Stimulated activated CD8-positive, alpha-beta memory T cell treated with anti-CD3 and anti-CD28 coated beads, Interleukin-12 subunit alpha, Interleukin-12 subunit beta, amount 100 ng/mL, for 4 hours (primary cell): ENCODE results near the gene NFYB.
"Not testable (repeated sequence)": the region's sequence is repeated elsewhere in the genome, so short reads cannot be mapped to it uniquely, and the experiment has no call there.

Source experiments
- DNase-seq: peaks from one replicate; pipeline ENCODE4 v3.0.0-alpha.2; 2020; ENCODE audit warnings: low read depth

NFYB gene

DNA sequence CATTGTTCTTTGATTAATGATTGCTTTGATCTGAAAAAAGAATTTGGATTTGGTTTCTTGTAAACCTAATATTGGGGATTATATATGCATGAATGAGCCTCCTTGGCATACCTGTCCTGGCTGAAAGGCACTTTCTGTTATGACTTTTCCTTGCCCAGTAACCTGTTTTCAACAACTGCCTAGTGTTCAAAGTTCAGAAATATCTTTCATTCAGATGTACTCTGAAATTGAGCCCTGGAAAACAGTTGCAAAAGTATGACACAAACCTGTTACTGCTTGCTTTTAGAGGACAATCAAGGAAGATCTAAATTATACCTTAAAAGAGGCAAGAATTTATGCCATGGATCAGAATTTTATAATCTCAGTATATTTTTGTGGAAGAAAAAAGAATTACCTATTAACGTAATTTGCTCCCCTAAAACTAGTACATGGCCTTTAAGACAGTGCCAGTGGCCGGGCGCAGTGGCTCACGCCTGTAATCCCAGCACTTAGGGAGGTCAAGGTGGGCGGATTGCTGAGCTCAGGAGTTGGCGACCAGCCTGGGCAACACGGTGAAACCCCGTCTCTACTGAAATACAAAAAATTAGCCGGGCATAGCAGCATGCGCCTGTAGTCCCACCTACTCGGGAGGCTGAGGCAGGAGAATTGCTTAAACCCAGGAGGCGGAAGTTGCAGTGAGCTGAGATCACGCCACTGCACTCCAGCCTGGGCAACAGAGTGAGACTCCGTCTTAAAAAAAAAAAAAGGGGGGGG, 23.0 kb downstream of the NFYB start:
- not testable (repeated sequence) for DNase-seq

DNA sequence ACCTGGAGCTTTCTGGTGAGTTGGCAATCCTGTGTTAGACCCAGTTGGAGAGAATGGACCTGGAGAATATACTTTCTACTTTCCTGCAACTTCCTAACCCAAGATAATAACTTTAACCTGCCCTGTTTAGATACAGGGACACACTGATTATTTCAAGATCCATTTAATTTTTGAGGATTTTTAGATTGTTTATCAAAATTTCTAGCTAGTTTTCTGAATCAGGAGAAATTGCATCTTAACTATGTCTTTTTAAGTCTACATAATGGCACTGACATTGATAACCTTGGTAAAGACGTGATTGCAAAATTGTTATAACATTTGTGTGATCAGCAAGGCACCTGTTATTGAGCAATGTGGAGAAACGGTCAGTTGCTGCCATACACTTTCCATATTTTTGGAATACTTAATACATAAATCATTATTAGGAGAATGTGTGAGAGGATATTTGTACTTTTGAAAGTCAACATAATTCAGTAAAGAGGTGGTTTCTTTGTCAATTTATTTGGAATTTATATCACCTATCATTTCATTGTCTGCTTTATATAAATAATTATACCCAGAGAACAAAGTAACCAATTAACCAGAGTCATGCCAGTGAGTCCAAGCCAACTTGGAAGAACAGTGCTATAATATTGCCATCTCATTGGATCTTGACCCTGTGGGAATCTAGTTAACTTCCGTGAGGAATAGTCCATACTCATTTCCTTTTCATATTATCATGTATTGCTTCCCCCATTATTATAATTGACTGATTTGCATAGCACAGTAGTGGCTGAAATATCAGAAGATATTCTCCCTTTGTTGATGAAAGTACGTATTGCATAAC, 28.4 kb downstream of the NFYB start:
- no peak for DNase-seq

DNA sequence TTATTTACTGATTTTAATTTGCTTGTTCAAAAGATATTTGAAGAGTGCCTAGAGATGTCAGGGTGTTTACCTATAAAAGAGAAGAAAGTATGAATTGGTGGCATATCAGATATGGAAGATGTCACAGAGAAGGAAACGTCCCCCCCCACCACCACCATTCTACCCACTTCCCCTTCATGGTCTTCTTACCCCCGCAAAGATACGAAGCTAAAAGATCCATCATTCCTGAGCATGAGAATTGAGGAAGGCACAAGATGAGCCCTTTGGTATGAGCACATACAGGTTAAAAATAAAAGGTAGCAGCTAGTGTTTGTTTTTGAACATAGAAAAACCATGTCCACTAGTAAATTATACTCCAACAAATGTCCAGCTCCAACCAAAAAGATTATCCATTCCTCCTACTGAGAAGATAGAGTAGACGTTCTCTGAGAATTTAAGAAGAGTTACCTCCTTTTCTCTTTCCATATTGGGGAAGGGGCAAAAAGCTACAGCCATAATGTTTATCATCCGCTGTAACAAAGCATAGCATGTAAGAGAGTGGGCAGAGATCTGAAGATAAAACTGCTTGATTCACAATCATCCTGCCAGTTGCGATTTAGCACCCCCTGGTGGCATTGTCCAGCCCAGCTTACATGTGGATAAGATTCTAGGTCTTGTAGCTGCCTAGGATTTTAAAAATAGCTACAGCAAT, 29.1 kb downstream of the NFYB start:
- DNase-seq = peak; percentile 64

DNA sequence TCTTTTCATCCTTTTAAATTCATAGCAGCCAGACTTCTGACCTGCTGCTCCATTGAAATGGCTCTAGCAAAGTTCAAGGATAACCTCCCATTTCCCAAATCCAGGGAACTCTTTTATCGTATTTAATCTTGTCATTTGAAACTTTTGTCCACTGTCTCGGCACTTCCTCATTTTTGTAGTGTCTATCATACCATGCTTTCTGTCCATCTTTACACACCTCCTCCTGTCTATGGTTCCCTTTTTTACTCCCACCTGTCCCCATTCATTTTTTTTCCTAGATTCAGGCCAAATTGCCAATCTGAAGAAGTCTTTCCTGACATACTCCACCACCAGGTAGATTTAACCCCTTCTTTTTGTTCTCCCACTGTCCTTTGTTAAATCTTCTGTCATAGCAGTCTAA, 31.0 kb downstream of the NFYB start:
- no peak for DNase-seq

DNA sequence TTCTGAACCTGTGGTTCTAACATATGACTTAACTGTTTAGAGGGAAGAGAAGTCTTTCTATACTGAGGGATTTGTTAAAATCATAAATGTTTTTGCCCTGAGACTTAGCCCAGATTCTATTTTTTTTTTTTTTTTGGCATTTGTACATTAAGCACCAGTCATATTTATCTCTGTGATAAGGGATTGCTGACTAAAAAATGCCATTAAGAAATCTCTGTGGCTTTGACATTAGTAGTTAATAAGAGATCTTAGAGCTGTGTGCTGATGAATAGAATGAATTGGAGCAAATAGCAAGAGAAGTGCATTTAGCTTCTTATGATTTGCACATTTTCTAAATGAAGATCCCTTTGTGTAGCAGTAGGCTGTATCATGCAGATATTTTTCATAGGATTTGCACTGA, 32.5 kb downstream of the NFYB start:
- DNase-seq = no peak

DNA sequence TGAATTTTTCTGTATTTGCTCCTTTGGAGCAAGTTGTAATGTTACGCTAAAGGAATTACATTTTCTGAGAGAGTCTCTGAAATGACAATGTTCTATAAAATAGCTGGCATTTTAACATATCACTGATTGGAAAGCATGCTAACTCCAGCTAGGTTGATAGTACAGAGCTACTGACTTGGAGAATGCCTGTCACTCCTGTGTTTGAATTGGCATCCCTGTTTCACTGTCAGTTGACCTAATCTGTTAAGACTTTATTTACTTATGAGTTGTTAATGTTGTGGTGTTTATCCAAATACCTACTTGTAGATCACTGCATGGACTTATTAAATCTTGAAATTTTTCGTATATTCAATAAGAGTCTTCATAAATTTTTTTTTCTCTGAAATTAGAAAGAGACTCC, 40.1 kb downstream of the NFYB start:
- no peak for DNase-seq

DNA sequence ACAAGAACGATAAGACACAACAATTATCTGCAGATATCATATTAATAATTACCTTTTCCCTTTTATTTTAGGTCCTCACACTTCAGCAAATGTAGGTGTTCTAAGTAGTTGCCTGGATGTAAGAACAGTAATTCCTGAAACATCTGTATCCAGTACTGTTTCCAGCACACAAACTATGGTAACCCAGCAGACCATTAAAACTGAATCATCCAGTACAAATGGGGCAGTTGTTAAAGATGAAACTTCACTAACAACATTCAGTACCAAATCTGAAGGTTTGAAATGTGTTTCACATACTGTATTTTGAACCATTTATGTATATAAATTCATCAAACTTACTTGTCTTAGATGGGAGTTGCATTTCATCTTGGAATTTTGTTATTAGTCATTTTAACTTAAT, 42.7 kb downstream of the NFYB start:
- no peak for DNase-seq

DNA sequence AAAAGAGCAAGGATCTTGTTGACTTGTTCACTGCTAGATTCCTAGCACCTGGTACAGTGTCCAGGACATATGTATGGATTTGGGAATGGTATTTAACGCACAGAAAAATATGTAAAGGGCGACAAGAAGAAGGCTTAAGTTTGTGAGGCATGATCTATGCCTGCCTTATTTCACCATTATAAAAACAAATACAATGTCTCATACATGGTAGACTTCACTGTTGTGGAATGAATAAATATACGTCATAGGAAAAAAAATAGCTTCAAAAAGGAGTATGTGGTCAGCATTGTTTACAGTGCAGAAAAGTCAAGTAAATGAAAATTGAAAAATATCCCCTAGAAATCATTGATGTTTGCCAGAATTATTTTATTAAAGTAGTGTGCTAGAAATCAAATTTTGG, 43.7 kb downstream of the NFYB start:
- no peak for DNase-seq

DNA sequence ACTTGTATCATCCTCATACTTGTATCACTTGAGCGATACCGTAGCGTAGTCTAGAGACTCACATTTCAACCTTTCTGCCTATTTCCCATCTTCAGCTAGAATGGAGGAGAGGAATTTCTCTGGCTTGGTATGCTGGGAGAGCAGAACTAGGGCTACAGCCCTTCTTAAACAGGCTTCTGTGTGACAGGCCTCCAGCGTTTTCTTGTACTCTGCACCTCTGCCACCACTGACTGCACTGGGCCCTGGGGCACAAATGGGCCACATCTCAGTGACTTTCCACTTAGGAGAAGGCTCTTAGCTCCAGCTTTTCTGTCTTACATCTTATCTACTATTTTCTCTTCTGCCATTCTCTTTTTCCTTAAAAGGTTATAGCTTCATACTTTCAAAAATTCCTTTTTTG, 46.9 kb downstream of the NFYB start:
- DNase-seq = no peak

DNA sequence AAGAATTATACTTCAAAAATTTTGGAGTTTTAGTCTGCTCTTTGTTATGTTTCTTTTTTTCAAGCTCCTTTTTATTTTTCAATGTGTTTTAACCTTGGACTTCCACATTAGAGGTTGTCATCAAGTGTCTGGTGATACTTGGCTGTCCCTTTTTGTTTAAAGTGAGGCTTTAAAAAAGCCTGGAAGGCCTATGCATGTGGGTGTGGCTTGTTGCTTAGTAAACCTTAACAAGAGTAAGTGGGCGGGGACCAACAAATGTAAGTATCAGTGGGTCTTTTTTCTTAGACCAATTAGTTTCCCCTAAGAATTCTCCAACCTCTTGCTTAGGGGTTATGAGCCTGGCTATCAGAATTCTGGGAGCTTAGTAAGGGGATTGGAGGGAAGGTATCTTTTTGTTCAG, 47.3 kb downstream of the NFYB start:
- DNase-seq = no peak

DNA sequence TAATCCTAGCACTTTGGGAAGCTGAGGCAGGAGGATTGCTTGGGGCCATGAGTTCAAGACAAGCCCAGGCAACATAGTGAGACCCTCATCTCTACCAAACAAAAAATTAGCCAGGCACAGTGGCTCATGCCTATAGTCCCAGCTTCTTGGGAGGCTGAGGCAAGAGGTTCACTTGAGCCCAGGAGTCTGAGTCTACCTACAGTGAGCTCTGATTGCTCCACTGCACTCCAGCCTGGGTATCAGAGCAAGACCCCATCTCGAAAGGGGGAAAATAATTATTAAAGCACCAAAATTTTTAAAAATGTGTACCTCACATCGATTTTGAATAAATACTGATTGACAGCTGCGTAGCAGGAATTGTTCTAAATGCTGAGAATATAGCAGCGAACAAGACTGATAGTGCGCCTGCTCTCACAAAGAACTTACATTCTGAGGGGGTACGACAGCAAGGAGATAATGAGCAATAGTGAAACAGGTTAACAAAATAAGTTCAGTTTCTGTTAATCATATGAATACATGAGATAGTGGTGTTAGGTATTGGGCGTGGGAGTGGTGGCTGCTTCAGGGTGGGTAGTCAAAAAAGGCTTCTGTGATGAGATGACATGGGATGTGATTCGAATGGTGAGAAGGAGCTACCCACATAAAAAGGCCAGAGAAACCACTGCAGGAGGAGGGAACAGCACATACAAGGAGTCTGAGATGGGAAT, 54.1 kb downstream of the NFYB start:
- no peak for DNase-seq

DNA sequence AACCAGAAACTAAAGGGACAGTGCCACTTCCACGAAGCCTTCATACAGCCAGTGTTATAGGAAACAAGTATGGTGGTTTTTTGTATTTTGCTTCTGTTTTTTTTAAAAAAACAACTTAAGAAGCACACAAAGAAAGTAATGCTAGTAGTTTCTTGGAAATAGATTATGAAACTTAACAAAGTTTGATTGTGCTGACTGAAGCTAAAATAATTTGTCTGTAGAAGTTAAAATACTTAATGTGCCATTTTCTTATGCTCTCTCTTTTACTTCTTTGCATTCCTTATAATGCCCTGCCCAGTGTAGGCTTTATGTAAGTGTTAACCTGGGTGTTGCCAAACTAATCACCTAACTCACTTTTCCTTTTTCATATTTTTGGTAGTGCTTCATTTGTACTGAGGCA, 57.2 kb downstream of the NFYB start:
- DNase-seq = no peak

DNA sequence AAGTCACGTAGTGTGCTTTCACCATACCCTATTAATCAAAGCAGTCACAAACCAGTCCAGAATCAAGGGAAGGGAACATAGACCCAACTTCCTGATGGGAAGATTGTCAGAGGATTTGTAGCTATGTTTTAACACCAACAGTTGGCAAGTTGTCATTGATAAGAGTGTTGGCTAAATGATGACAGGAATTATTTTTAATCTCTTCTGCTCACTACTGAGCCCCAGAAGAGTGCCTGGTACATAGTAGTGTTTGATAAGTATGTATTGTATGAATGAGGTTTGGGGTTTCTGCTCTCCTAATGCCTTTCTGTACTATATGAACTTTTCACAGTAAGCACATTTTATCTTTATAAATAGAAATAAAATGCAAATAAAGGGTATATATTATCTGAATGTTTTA, 59.0 kb downstream of the NFYB start:
- DNase-seq = no peak

DNA sequence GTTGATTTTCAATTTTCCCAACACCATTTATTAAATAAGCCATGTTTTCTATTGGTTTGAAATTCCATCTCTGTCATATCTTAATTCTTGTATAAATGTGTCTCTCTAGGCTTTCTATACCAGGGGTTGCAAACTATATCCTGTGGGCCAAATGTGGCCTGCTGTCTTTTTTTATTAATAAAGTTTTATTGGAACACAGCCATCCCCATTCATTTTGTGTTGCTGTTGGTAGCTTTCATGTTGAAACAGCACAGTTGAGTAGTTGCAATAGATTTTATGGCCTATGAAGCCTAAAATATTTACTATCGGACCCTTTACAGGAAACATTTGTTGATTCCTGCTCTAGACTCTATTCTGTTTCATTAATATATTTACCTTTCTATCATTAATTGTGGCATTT, 64.3 kb downstream of the NFYB start:
- DNase-seq = no peak

DNA sequence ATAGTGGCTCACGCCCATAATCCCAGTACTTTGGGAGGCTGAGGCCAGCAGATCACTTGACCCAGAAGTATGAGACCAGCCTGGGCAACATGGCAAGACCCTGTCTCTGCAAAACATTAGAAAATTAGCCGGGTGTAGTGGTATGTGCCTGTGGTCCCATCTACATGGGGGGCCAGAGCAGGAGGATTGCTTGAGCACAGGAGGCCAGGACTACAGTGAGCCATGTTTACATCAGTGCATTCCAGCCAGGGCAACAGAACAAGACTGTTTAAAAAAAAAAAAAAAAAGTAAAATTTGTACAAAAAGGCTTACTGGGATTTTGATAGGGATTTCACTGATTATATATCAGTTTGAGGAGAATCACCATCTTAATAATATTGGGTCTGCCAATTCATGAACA, 65.9 kb downstream of the NFYB start:
- no peak for DNase-seq
